HepG2 (cell line): ENCODE measurements around the gene PLD2. TPM values are rescaled to one million over a fixed set of nuclear protein-coding genes. Genes with fewer than 3 reads are reported as not detected.

Experiments
- CBFB ChIP-seq: sonication (generic); formaldehyde crosslinking; IDR thresholded peaks from 2 replicates; pipeline ENCODE4 v1.4.0; 2020; ENCODE audit warnings: missing genetic modification reagents
- CHCHD3 ChIP-seq: sonication (generic); formaldehyde crosslinking; IDR thresholded peaks from 2 replicates; pipeline ENCODE4 v1.8.0; 2022; ENCODE audit warnings: mild to moderate bottlenecking, missing genetic modification reagents, moderate library complexity
- EEA1 ChIP-seq: sonication (generic); formaldehyde crosslinking; IDR thresholded peaks from 2 replicates; pipeline ENCODE4 v1.5.1; 2020; ENCODE audit warnings: mild to moderate bottlenecking, missing genetic modification reagents, borderline replicate concordance
- FOXA3 ChIP-seq: IDR thresholded peaks from 2 replicates; pipeline ENCODE4 v1.6.1; 2016; ENCODE audit warnings: missing genetic modification reagents, missing compliant biosample characterization
- HOXA9 ChIP-seq: sonication (generic); formaldehyde crosslinking; IDR thresholded peaks from 2 replicates; pipeline ENCODE4 v1.8.1; 2022; ENCODE audit warnings: missing genetic modification reagents, mild to moderate bottlenecking, moderate library complexity, borderline replicate concordance
- NCOA5 ChIP-seq: sonication (generic); formaldehyde crosslinking; IDR thresholded peaks from 2 replicates; pipeline ENCODE4 v1.4.0; 2020; ENCODE audit warnings: missing genetic modification reagents
- NONO ChIP-seq, 2 experiments: fragments of 450-650 bp in 1 of 2; sonication (generic) in 1 of 2; formaldehyde crosslinking in 1 of 2; IDR thresholded peaks in 1 of 2; conservative IDR thresholded peaks in 1 of 2; 2 replicates each; pipeline versions ENCODE4 v1.6.1 to v1.8.0; 2017 to 2022; ENCODE audit warnings: mild to moderate bottlenecking in 1 of 2, missing genetic modification reagents in 1 of 2, moderate library complexity in 1 of 2
- SMAD9 ChIP-seq: sonication (generic); formaldehyde crosslinking; IDR thresholded peaks from 2 replicates; pipeline ENCODE4 v1.5.1; 2020; ENCODE audit warnings: mild to moderate bottlenecking, missing genetic modification reagents
- ZBTB8A ChIP-seq: sonication (generic); formaldehyde crosslinking; IDR thresholded peaks from 2 replicates; pipeline ENCODE4 v1.4.0; 2020; ENCODE audit warnings: mild to moderate bottlenecking, low read depth, missing genetic modification reagents, borderline replicate concordance
- ZNF558 ChIP-seq: sonication (generic); formaldehyde crosslinking; IDR thresholded peaks from 2 replicates; pipeline ENCODE4 v1.9.0; 2022; ENCODE audit warnings: mild to moderate bottlenecking, missing genetic modification reagents, borderline replicate concordance
- ZNF652 ChIP-seq: IDR thresholded peaks from 2 replicates; pipeline ENCODE4 v1.6.1; 2016; ENCODE audit warnings: low read depth, borderline replicate concordance
- ZNF737 ChIP-seq: sonication (generic); formaldehyde crosslinking; IDR thresholded peaks from 2 replicates; pipeline ENCODE4 v1.5.0; 2020; ENCODE audit warnings: missing genetic modification reagents, mild to moderate bottlenecking, borderline replicate concordance
- ZSCAN30 ChIP-seq: sonication (generic); formaldehyde crosslinking; IDR thresholded peaks from 2 replicates; pipeline ENCODE4 v1.5.0; 2020; ENCODE audit warnings: mild to moderate bottlenecking, missing genetic modification reagents
- polyA plus RNA-seq, 8 experiments: library from polyadenylated mRNA; depleted of rRNA in 3 of 8; stranded (reverse) in 7 of 8; unstranded in 1 of 8; fragments of >200 nt; fragmentation: Illumina TruSeq in 4 of 8; extraction: Trizol in 4 of 8; gene quantifications; 2 replicates each; pipeline versions ENCODE4 v1.2.1 to v1.2.3, GENCODE V29; 2011 to 2016; ENCODE audit warnings: low read depth in 4 of 8, missing spikeins in 1 of 8, mixed read lengths in 1 of 8; ENCODE audit not compliant: insufficient read depth in 1 of 8
- total RNA-seq, 5 experiments: library from RNA; depleted of rRNA; stranded (reverse); fragments of >200 nt; fragmentation: Illumina TruSeq; extraction: Trizol; gene quantifications; 2 replicates each; pipeline ENCODE4 v1.2.3, GENCODE V29; 2016; ENCODE audit warnings: low read depth in 1 of 5
- TF ChIP-seq, protein P1 (sequence below): sonication (generic); formaldehyde crosslinking; IDR thresholded peaks from 2 replicates; pipeline ENCODE4 v1.8.0; 2022; ENCODE audit warnings: missing genetic modification reagents, mild to moderate bottlenecking, inconsistent platforms, borderline replicate concordance
- TF ChIP-seq, protein P2 (sequence below): sonication (generic); formaldehyde crosslinking; IDR thresholded peaks from 2 replicates; pipeline ENCODE4 v1.5.0; 2020; ENCODE audit warnings: mild to moderate bottlenecking, low read depth, missing genetic modification reagents, borderline replicate concordance
- TF ChIP-seq, protein P3 (sequence below): sonication (generic); formaldehyde crosslinking; IDR thresholded peaks from 2 replicates; pipeline ENCODE4 v1.4.0; 2020; ENCODE audit warnings: missing genetic modification reagents, borderline replicate concordance
- TF ChIP-seq, protein P4 (sequence below): sonication (generic); formaldehyde crosslinking; IDR thresholded peaks from 2 replicates; pipeline ENCODE4 v1.4.0; 2020; ENCODE audit warnings: missing genetic modification reagents, borderline replicate concordance

The PLD2 gene
- total and polyA plus RNA-seq, 2 of the 13 experiments (the other 11 are each of a cell fraction or from before 2014, with no cell fraction given), result 13.4 to 29.7 TPM

DNA sequence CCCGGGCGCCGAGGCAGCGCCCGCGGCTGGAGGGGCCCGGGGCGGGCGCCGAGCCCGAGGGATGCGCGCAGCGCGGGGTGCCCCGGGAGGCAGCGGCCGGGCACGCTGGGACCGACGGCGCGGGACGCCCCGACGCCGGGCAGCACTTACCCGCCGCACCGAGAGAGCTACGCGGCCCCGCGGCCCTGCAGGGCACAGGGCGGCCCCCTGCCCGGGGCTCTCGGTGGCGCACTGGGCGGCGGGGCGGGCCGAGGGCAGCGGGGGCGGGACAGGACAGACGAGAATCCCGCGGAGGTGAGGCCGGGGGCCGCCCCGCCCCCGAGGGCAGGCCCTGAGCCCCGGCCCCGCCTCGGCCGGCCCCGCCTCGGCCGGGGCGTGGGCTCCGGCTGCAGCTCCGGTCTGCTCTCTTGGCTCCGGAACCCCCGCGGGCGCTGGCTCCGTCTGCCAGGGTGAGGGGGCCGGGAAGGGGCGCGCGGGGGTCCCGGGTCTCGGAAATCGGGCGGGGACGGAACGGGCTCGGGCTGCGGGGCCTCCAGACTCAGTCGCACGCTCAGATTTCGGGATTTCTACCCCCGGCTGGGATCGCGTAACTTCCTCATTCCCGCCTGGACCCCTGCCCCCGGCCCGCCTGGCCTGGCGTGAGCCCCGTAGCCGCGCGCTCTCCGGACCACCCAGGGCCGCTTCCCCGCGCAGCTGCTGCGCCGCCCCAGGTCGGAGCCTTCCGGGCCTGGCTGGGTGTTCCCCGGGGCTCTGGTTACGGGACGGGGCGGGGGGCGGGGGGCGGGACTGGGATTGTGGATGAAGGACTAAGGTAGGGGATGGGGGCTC is at the start of gene PLD2 (continued):
- TF ChIP-seq, protein P1, sequence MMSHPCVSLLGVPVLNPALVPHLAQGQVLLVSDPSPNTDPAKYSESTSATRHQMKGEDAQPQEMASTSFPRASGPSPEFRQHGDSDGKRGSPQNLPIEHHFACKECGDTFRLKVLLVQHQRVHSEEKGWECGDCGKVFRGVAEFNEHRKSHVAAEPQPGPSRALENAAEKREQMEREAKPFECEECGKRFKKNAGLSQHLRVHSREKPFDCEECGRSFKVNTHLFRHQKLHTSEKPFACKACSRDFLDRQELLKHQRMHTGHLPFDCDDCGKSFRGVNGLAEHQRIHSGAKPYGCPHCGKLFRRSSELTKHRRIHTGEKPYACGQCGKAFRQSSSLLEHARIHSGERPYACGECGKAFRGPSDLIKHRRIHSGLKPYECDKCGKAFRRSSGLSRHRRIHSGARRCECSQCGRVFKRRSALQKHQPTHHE, result no peak
- TF ChIP-seq NONO (IDR thresholded peaks at IDR 0.05) (no peak), NONO (CRISPR knock-in tag; conservative IDR thresholded peaks at IDR 0.05) (peak; percentile 50; the same call in 1 of the 2 replicates), ZNF737 (no peak), CHCHD3 (CRISPR knock-in tag) (no peak), EEA1 (CRISPR knock-in tag) (no peak), CBFB (CRISPR knock-in tag) (no peak), ZBTB8A (CRISPR knock-in tag) (no peak), SMAD9 (CRISPR knock-in tag) (no peak), HOXA9 (CRISPR knock-in tag) (no peak), ZSCAN30 (CRISPR knock-in tag) (no peak), ZNF558 (CRISPR knock-in tag) (peak; percentile 19; the same call in 1 of the 2 replicates), NCOA5 (CRISPR knock-in tag) (no peak), ZNF652 (CRISPR knock-in tag) (no peak), FOXA3 (CRISPR knock-in tag) (no peak)
- TF ChIP-seq, protein P2, sequence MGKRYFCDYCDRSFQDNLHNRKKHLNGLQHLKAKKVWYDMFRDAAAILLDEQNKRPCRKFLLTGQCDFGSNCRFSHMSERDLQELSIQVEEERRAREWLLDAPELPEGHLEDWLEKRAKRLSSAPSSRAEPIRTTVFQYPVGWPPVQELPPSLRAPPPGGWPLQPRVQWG, result no peak
- TF ChIP-seq, protein P3, sequence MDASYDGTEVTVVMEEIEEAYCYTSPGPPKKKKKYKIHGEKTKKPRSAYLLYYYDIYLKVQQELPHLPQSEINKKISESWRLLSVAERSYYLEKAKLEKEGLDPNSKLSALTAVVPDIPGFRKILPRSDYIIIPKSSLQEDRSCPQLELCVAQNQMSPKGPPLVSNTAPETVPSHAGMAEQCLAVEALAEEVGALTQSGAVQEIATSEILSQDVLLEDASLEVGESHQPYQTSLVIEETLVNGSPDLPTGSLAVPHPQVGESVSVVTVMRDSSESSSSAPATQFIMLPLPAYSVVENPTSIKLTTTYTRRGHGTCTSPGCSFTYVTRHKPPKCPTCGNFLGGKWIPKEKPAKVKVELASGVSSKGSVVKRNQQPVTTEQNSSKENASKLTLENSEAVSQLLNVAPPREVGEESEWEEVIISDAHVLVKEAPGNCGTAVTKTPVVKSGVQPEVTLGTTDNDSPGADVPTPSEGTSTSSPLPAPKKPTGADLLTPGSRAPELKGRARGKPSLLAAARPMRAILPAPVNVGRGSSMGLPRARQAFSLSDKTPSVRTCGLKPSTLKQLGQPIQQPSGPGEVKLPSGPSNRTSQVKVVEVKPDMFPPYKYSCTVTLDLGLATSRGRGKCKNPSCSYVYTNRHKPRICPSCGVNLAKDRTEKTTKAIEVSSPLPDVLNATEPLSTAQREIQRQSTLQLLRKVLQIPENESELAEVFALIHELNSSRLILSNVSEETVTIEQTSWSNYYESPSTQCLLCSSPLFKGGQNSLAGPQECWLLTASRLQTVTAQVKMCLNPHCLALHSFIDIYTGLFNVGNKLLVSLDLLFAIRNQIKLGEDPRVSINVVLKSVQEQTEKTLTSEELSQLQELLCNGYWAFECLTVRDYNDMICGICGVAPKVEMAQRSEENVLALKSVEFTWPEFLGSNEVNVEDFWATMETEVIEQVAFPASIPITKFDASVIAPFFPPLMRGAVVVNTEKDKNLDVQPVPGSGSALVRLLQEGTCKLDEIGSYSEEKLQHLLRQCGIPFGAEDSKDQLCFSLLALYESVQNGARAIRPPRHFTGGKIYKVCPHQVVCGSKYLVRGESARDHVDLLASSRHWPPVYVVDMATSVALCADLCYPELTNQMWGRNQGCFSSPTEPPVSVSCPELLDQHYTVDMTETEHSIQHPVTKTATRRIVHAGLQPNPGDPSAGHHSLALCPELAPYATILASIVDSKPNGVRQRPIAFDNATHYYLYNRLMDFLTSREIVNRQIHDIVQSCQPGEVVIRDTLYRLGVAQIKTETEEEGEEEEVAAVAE, result no peak
- TF ChIP-seq, protein P4, sequence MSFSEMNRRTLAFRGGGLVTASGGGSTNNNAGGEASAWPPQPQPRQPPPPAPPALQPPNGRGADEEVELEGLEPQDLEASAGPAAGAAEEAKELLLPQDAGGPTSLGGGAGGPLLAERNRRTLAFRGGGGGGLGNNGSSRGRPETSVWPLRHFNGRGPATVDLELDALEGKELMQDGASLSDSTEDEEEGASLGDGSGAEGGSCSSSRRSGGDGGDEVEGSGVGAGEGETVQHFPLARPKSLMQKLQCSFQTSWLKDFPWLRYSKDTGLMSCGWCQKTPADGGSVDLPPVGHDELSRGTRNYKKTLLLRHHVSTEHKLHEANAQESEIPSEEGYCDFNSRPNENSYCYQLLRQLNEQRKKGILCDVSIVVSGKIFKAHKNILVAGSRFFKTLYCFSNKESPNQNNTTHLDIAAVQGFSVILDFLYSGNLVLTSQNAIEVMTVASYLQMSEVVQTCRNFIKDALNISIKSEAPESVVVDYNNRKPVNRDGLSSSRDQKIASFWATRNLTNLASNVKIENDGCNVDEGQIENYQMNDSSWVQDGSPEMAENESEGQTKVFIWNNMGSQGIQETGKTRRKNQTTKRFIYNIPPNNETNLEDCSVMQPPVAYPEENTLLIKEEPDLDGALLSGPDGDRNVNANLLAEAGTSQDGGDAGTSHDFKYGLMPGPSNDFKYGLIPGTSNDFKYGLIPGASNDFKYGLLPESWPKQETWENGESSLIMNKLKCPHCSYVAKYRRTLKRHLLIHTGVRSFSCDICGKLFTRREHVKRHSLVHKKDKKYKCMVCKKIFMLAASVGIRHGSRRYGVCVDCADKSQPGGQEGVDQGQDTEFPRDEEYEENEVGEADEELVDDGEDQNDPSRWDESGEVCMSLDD (CRISPR knock-in tag), result no peak
